ENCODE results near the gene ACSL1. TPM values are rescaled to one million over a fixed set of nuclear protein-coding genes. Genes with fewer than 3 reads are reported as not detected.

Gene ACSL1
- total and polyA plus RNA-seq, 9 of the 15 experiments (the other 6 are each of a cell fraction or from before 2014, with no cell fraction given) = 6.7 to 24.1 (median 15.0) TPM

DNA sequence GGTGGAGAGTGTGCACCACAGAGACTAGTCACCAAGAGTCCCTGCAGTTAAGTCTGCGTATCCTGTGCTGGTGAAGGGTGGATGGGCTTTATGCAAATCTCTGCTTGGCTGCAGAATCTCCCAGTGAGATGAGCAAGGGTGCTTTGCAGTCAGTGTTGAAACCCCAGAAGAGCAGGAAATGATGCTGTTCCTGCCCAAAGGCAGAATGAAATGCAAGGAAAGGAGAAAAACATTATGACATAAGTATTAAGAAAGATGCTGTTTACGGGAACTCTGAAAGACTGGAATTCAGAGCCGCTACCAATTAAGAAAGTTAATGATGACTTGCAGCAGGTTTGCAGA lies 25.4 kb upstream of the ACSL1 start (continued):
- TF ChIP-seq, protein P1, sequence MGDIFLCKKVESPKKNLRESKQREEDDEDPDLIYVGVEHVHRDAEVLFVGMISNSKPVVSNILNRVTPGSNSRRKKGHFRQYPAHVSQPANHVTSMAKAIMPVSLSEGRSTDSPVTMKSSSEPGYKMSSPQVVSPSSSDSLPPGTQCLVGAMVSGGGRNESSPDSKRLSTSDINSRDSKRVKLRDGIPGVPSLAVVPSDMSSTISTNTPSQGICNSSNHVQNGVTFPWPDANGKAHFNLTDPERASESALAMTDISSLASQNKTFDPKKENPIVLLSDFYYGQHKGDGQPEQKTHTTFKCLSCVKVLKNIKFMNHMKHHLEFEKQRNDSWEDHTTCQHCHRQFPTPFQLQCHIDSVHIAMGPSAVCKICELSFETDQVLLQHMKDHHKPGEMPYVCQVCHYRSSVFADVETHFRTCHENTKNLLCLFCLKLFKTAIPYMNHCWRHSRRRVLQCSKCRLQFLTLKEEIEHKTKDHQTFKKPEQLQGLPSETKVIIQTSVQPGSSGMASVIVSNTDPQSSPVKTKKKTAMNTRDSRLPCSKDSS (IDR thresholded peaks at IDR 0.05; ENCODE audit: low read depth, partially characterized antibody) = no peak
- TF ChIP-seq ATF7 (IDR thresholded peaks at IDR 0.05) = no peak
- TF ChIP-seq, protein P2, sequence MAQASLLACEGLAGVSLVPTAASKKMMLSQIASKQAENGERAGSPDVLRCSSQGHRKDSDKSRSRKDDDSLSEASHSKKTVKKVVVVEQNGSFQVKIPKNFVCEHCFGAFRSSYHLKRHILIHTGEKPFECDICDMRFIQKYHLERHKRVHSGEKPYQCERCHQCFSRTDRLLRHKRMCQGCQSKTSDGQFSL (CRISPR knock-in tag; IDR thresholded peaks at IDR 0.05) = no peak
- TF ChIP-seq, protein P2 (tag; IDR thresholded peaks at IDR 0.05) = no peak
- TF ChIP-seq E2F4 (CRISPR knock-in tag; IDR thresholded peaks at IDR 0.05; ENCODE audit: low read depth) = no peak
- no peak for TF ChIP-seq HNRNPL (IDR thresholded peaks at IDR 0.05; ENCODE audit: low read depth, low read length)

All from K562 (cell line).